Vagina (tissue), 2 donors: ENCODE data around the gene MRPS33. TPM values are rescaled to one million over a fixed set of nuclear protein-coding genes. Genes with fewer than 3 reads are reported as not detected.

ENCODE experiments used
- DNase-seq, 2 donors: peaks; one replicate each; pipeline ENCODE4 v3.0.0-alpha.2; 2017; ENCODE audit errors: extremely low spot score in 2 of 2
- H3K27ac ChIP-seq: fragments of 200-600 bp; sonication (generic); one replicate; pipeline ENCODE4 v1.5.1; 2019
- H3K27me3 ChIP-seq: fragments of 200-600 bp; sonication (generic); one replicate; pipeline ENCODE4 v1.5.1; 2019
- H3K36me3 ChIP-seq, 2 donors: fragments of 200-600 bp; sonication (generic); one replicate each; pipeline ENCODE4 v1.5.1; 2017 to 2019
- H3K4me1 ChIP-seq: fragments of 200-600 bp; sonication (generic); one replicate; pipeline ENCODE4 v1.5.1; 2019
- H3K4me3 ChIP-seq, 2 donors: fragments of 200-600 bp; sonication (generic); 1 replicate in 1 of 2; 2 replicates in 1 of 2; pipeline ENCODE4 v1.5.1; 2016 to 2019
- H3K9me3 ChIP-seq: fragments of 200-600 bp; sonication (generic); one replicate; pipeline ENCODE4 v1.5.1; 2019
- CTCF ChIP-seq, 3 experiments: fragments of 450-650 bp in 2 of 3; fragments of 200-600 bp in 1 of 3; sonication (generic) in 1 of 3; IDR thresholded peaks; one replicate each; pipeline ENCODE4 v1.5.1; 2017 to 2019; ENCODE audit warnings: antibody characterized with exemption in 3 of 3, mild to moderate bottlenecking in 2 of 3, moderate library complexity in 2 of 3
- POLR2A ChIP-seq, 2 donors: fragments of 450-650 bp; IDR thresholded peaks; one replicate each; pipeline ENCODE4 v1.6.1; 2017; ENCODE audit warnings: antibody characterized with exemption in 2 of 2, mild to moderate bottlenecking in 2 of 2, moderate library complexity in 2 of 2
- POLR2AphosphoS5 ChIP-seq, 2 donors: sonication (generic); formaldehyde crosslinking; IDR thresholded peaks; one replicate each; pipeline ENCODE4 v1.9.0; 2017; ENCODE audit warnings: antibody characterized with exemption in 2 of 2, mild to moderate bottlenecking in 2 of 2, low read depth in 1 of 2; ENCODE audit not compliant: insufficient read depth in 1 of 2
- intact Hi-C: fragments of 100-400 bp; cut with DNase I; formaldehyde crosslinking; loops from one replicate; pipeline ENCODE4 v1.15.1; 2023
- total RNA-seq: library from RNA; depleted of rRNA; stranded (reverse); fragments of >200 nt; gene quantifications from one replicate; pipeline ENCODE4 v1.2.3, GENCODE V29; 2016

The MRPS33 gene
- total RNA-seq: 5.9 TPM

GRCh38 chr7:141014524-141015395 is at the start of gene MRPS33:
TSS of gene MRPS33 (minus strand) at chr7:141014952. CDS start at chr7:141010633, 4,319 bp downstream.
- no peaks in the 10 kb centered on the region for H3K27me3 ChIP-seq
- no peaks in the 10 kb centered on the region for H3K36me3 ChIP-seq
- DNase-seq: peak; percentile 96
- TF ChIP-seq POLR2A (IDR thresholded peaks at IDR 0.05) (peak in 1 of 2 donors; percentile 47), CTCF (IDR thresholded peaks at IDR 0.05) (peak in 2 of 3 experiments; percentile 34 to 70), POLR2AphosphoS5 (IDR thresholded peaks at IDR 0.05; ENCODE audit: insufficient read depth in 1 of 2, low read depth in 1 of 2) (peak; percentile 90 to 98)
- H3K9me3 ChIP-seq: no peaks in the 10 kb centered on the region
- H3K27ac ChIP-seq: peak within 1 kb of the TSS; percentile 80
- intact Hi-C loops: loop anchor here (10.0 kb wide), 1 partner anchor 200 kb away; no protein-coding TSS in a partner anchor
- H3K4me1 ChIP-seq: peaks cover 23% of the 10 kb centered on the region
- peak within 1 kb of the TSS; percentile 52 to 54 for H3K4me3 ChIP-seq

GRCh38 chr7:141057788-141058187 is 43.0 kb upstream of the MRPS33 start:
- Histone ChIP-seq H3K9me3 (no peaks in the 10 kb centered on the region), H3K27ac (no peak overlapping the region), H3K36me3 (no peaks in the 10 kb centered on the region), H3K4me3 (no peak overlapping the region), H3K27me3 (no peaks in the 10 kb centered on the region), H3K4me1 (no peaks in the 10 kb centered on the region)
- DNase-seq: no peak
- TF ChIP-seq CTCF (IDR thresholded peaks at IDR 0.05): no peak
- no peak for TF ChIP-seq POLR2A (IDR thresholded peaks at IDR 0.05)
- intact Hi-C loops: no loop called here

- Histone ChIP-seq H3K4me1 (no peaks in the 10 kb centered on the region), H3K4me3 (no peak overlapping the region), H3K9me3 (no peaks in the 10 kb centered on the region), H3K27me3 (no peaks in the 10 kb centered on the region), H3K27ac (no peak overlapping the region), H3K36me3 (no peaks in the 10 kb centered on the region)
- intact Hi-C loops: no loop called here
- no peak for TF ChIP-seq POLR2A (IDR thresholded peaks at IDR 0.05)
- TF ChIP-seq POLR2AphosphoS5 (IDR thresholded peaks at IDR 0.05; ENCODE audit: insufficient read depth in 1 of 2, low read depth in 1 of 2): no peak
- no peak for TF ChIP-seq CTCF (IDR thresholded peaks at IDR 0.05)
- DNase-seq: no peak
Measured at GRCh38 chr7:141055146-141055545, 40.4 kb upstream of the MRPS33 start.

- intact Hi-C loops: no loop called here
- no peaks in the 10 kb centered on the region for H3K27me3 ChIP-seq
Measured at GRCh38 chr7:141053626-141054025, 38.9 kb upstream of the MRPS33 start.

GRCh38 chr7:141045842-141046620 is 31.3 kb upstream of the MRPS33 start:
- H3K9me3 ChIP-seq: no peaks in the 10 kb centered on the region
- DNase-seq: no peak
- H3K27ac ChIP-seq: no peak overlapping the region
- no peaks in the 10 kb centered on the region for H3K36me3 ChIP-seq
- H3K27me3 ChIP-seq: no peaks in the 10 kb centered on the region
- H3K4me1 ChIP-seq: no peaks in the 10 kb centered on the region
- intact Hi-C loops: no loop called here
- no peak overlapping the region for H3K4me3 ChIP-seq
- TF ChIP-seq POLR2AphosphoS5 (IDR thresholded peaks at IDR 0.05; ENCODE audit: insufficient read depth in 1 of 2, low read depth in 1 of 2): no peak
- TF ChIP-seq POLR2A (IDR thresholded peaks at IDR 0.05): no peak
- no peak for TF ChIP-seq CTCF (IDR thresholded peaks at IDR 0.05)

More at GRCh38 chr7:141053626-141054025, 38.9 kb upstream of the MRPS33 start:
- no peaks in the 10 kb centered on the region for H3K36me3 ChIP-seq
- no peak overlapping the region for H3K4me3 ChIP-seq
- H3K4me1 ChIP-seq: no peaks in the 10 kb centered on the region
- H3K27ac ChIP-seq: no peak overlapping the region
- no peak for DNase-seq
- no peaks in the 10 kb centered on the region for H3K9me3 ChIP-seq
- no peak for TF ChIP-seq POLR2AphosphoS5 (IDR thresholded peaks at IDR 0.05; ENCODE audit: insufficient read depth in 1 of 2, low read depth in 1 of 2)
